ENCODE results near the gene ST6GALNAC5.

The ST6GALNAC5 gene

DNA sequence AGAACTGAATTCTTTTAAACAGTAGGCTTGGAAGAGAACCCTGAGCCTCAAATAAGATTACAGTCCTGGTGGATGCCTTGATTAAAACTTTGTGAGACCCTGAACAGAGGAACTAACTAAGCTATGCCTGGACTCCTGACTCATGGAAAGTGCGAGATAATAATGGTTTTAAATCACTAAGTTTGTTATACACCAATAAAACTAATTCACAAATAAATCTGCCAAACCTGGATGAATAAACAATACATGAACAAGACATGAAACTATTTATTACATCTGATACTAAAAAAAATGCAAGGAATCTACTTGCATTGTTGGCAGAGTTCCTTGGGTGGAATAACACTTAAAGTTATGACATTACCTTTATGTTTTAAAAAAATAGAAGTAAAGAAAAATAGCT is 233.6 kb downstream of the ST6GALNAC5 start:
- no peaks in the 10 kb centered on the region for H3K27me3 ChIP-seq (ENCODE audit: control insufficient read depth, insufficient read depth, low read length)
- H3K9me3 ChIP-seq (ENCODE audit: control insufficient read depth, low read depth, low read length): no peaks in the 10 kb centered on the region
- H3K36me3 ChIP-seq (ENCODE audit: control insufficient read depth, low read depth, low read length): no peaks in the 10 kb centered on the region

DNA sequence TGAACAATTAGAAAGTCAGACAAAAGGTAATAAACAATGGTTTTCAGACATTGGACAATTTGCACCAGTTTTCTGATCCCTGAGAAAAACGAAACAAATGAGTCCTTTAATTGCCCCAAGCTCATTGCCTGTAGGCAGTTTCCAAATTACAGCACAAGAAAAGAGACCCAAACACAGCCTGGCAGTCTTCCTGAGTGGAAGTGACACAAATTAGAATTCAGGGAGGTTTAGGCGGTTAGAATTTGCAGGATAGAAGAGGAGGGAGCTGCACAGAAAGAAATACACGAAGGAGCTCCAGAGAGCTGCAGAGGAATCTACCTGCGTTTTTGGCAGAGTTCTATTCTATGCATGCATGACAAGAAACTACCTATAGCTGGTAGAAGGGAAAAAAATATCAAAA is 236.2 kb downstream of the ST6GALNAC5 start:
- Histone ChIP-seq H3K9ac (ENCODE audit: low read length) (no peak overlapping the region), H3K9me3 (ENCODE audit: control insufficient read depth, low read depth, low read length) (no peaks in the 10 kb centered on the region), H3K27ac (ENCODE audit: low read length) (no peak overlapping the region), H3K4me3 (ENCODE audit: low read length) (no peak overlapping the region), H3K4me1 (ENCODE audit: control insufficient read depth, low read depth, low read length) (no peaks in the 10 kb centered on the region), H3K27me3 (ENCODE audit: control insufficient read depth, insufficient read depth, low read length) (no peaks in the 10 kb centered on the region), H3K36me3 (ENCODE audit: control insufficient read depth, low read depth, low read length) (no peaks in the 10 kb centered on the region)

More for the DNA sequence above, 233.6 kb downstream of the ST6GALNAC5 start:
- Histone ChIP-seq H3K9ac (ENCODE audit: low read length) (no peak overlapping the region), H3K27ac (ENCODE audit: low read length) (no peak overlapping the region), H3K4me3 (ENCODE audit: low read length) (no peak overlapping the region), H3K4me1 (ENCODE audit: control insufficient read depth, low read depth, low read length) (no peaks in the 10 kb centered on the region)

DNA sequence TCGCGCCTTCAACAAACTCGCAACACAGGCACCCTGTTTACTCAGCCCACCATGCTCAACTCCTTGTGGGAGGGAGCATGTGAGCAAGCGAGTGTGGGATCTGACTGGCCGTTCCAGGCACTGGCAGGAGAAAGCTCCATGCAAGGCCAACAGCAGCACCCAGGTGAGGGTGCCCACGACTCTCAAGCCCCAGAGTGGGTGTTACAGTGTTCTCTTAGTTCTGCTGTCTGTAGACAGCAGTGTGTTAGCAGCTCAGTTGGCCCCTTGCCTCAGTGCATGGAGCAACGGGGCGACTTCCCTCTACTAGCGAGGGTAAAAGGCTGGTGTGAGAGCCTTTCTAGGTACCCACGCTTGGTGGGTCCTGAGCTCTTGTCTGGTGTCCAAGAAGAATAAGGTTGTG is 237.4 kb downstream of the ST6GALNAC5 start:
- no peaks in the 10 kb centered on the region for H3K27me3 ChIP-seq (ENCODE audit: control insufficient read depth, insufficient read depth, low read length)
- no peak overlapping the region for H3K27ac ChIP-seq (ENCODE audit: low read length)

More for the DNA sequence above, 237.4 kb downstream of the ST6GALNAC5 start:
- Histone ChIP-seq H3K4me1 (ENCODE audit: control insufficient read depth, low read depth, low read length) (no peaks in the 10 kb centered on the region), H3K36me3 (ENCODE audit: control insufficient read depth, low read depth, low read length) (no peaks in the 10 kb centered on the region), H3K4me3 (ENCODE audit: low read length) (no peak overlapping the region), H3K9ac (ENCODE audit: low read length) (no peak overlapping the region), H3K9me3 (ENCODE audit: control insufficient read depth, low read depth, low read length) (no peaks in the 10 kb centered on the region)
